Right lobe of liver (tissue), 4 donors: Measurements from ENCODE around the gene NPIPA3.
"Not testable (repeated sequence)": the region's sequence is repeated elsewhere in the genome, so short reads cannot be mapped to it uniquely, and the experiment has no call there.

ENCODE experiments used
- CTCF ChIP-seq, 4 donors: fragments of 200-600 bp in 3 of 4; fragments of 450-650 bp in 1 of 4; IDR thresholded peaks; one replicate each; pipeline versions ENCODE4 v1.5.1 to v1.8.0; 2016 to 2022; ENCODE audit warnings: antibody characterized with exemption in 4 of 4, mild to moderate bottlenecking in 2 of 4
- POLR2A ChIP-seq: fragments of 450-650 bp; IDR thresholded peaks from one replicate; pipeline ENCODE4 v1.6.1; 2017; ENCODE audit warnings: antibody characterized with exemption, mild to moderate bottlenecking
- donor health status: DM: no; HTN: no; CAD: no.
- donor health status: DM: no; HTN: no; CAD: no.
- donor health status: DM: no; HTN: yes; CAD: no.

- TF ChIP-seq POLR2A; CTCF (IDR thresholded peaks at IDR 0.05): not testable (repeated sequence)
Observed at GRCh38 chr16:14741794-14742193, 38.6 kb downstream of the NPIPA3 start.
